HCT116 (cell line): ENCODE results near the gene NFAT5. TPM values are rescaled to one million over a fixed set of nuclear protein-coding genes. Genes with fewer than 3 reads are reported as not detected.

ENCODE experiments used
- ATAC-seq: fragments of 200-7000 bp; cut with Tn5 transposase; 2 replicates; pipeline ENCODE4 v1.9.1; 2020; ENCODE audit warnings: mild to moderate bottlenecking, moderate library complexity
- BruUV-seq: library from RNA; stranded (reverse); fragments of 400-500 nt; replicated peaks from 2 replicates; lab custom pipeline; 2021; lab: Mats Ljungman, UMichigan
- CTCF ChIA-PET: fragments of 300-600 bp; sonication (Branson Sonifier 250); formaldehyde crosslinking; loops from one replicate; lab custom pipeline; 2021; ENCODE audit warnings: antibody characterized with exemption; lab: Charles Lee
- POLR2A ChIA-PET: fragments of 300-600, 350-600 bp; sonication (Branson Sonifier 250); formaldehyde crosslinking; loops from one replicate; lab custom pipeline; 2021; ENCODE audit warnings: antibody characterized with exemption; lab: Charles Lee
- RAD21 ChIA-PET, 2 experiments: fragments of 300-600 bp; sonication (Branson Sonifier 250); formaldehyde crosslinking; loops; one replicate each; lab custom pipeline; 2023; ENCODE audit warnings: low total read pairs in 2 of 2; ENCODE audit not compliant: uncharacterized antibody in 2 of 2, unreplicated experiment in 2 of 2, low non-redundant PET in 1 of 2; lab: Charles Lee
- DNase-seq: peaks from one replicate; pipeline ENCODE4 v3.0.0-alpha.2; 2010; ENCODE audit warnings: low read depth, low spot score
- H2AFZ ChIP-seq: fragments of 200-600 bp; shearing (Covaris generic), sonication (generic); 2 replicates; pipeline ENCODE4 v1.6.1; 2017; ENCODE audit warnings: low read depth, mixed run types, mixed read lengths, antibody characterized with exemption, low read length; ENCODE audit not compliant: poor library complexity, severe bottlenecking
- H3K27ac ChIP-seq: 2 replicates; pipeline ENCODE4 v1.5.1; 2012; ENCODE audit warnings: low read depth, low read length
- H3K27me3 ChIP-seq: fragments of 200-600 bp; sonication (generic); 2 replicates; pipeline ENCODE4 v1.6.1; 2016; ENCODE audit warnings: mixed run types, low read length, mixed read lengths; ENCODE audit not compliant: insufficient read depth
- H3K36me3 ChIP-seq, 2 experiments: fragments of 200-500 bp in 1 of 2; fragments of 200-600 bp in 1 of 2; sonication (Bioruptor generic) in 1 of 2; sonication (generic) in 1 of 2; 2 replicates each; pipeline versions ENCODE4 v1.5.1 to v1.6.1; 2014 to 2016; ENCODE audit warnings: low read length in 2 of 2, inconsistent platforms in 1 of 2, mixed read lengths in 1 of 2, mixed run types in 1 of 2; ENCODE audit not compliant: insufficient read depth in 2 of 2, control insufficient read depth in 1 of 2
- H3K4me1 ChIP-seq, 2 experiments: fragments of 200-600 bp in 1 of 2; sonication (generic) in 1 of 2; 2 replicates each; pipeline versions ENCODE4 v1.5.1 to v1.6.1; 2012 to 2017; ENCODE audit warnings: low read length in 2 of 2, inconsistent platforms in 1 of 2, mild to moderate bottlenecking in 1 of 2, mixed read lengths in 1 of 2, mixed run types in 1 of 2, moderate library complexity in 1 of 2; ENCODE audit not compliant: insufficient read depth in 2 of 2, control insufficient read depth in 1 of 2
- H3K4me2 ChIP-seq: fragments of 200-600 bp; sonication (generic); 2 replicates; pipeline ENCODE4 v1.6.1; 2017; ENCODE audit warnings: mixed run types, low read length, mixed read lengths
- H3K4me3 ChIP-seq, 2 experiments: fragments of 200-600 bp in 1 of 2; sonication (generic) in 1 of 2; replicated peaks in 1 of 2; 2 replicates each; pipeline ENCODE4 v1.5.1; 2011 to 2016; ENCODE audit warnings: low read length in 2 of 2, control low read depth in 1 of 2, low read depth in 1 of 2, mild to moderate bottlenecking in 1 of 2, mixed read lengths in 1 of 2, mixed run types in 1 of 2
- H3K79me2 ChIP-seq: fragments of 200-600 bp; sonication (generic); 2 replicates; pipeline ENCODE4 v1.6.1; 2017; ENCODE audit warnings: mild to moderate bottlenecking, mixed run types, low read length, moderate library complexity, mixed read lengths; ENCODE audit not compliant: insufficient read depth
- H3K9ac ChIP-seq: fragments of 200-600 bp; sonication (generic); 2 replicates; pipeline ENCODE4 v1.6.1; 2016; ENCODE audit warnings: low read length, mixed read lengths
- H3K9me2 ChIP-seq: fragments of 200-600 bp; sonication (generic), shearing (Covaris generic); 2 replicates; pipeline ENCODE4 v1.6.1; 2017; ENCODE audit warnings: mixed run types, mild to moderate bottlenecking, moderate library complexity; ENCODE audit not compliant: insufficient read depth
- H3K9me3 ChIP-seq, 2 experiments: fragments of 200-500 bp in 1 of 2; fragments of 200-600 bp in 1 of 2; sonication (Bioruptor generic) in 1 of 2; sonication (generic) in 1 of 2; 2 replicates each; pipeline ENCODE4 v1.6.1; 2014 to 2017; ENCODE audit warnings: low read length in 2 of 2, mixed read lengths in 2 of 2, inconsistent platforms in 1 of 2, low read depth in 1 of 2, mild to moderate bottlenecking in 1 of 2, mixed run types in 1 of 2, moderate library complexity in 1 of 2; ENCODE audit not compliant: control insufficient read depth in 1 of 2, insufficient read depth in 1 of 2
- H4K20me1 ChIP-seq: fragments of 200-600 bp; sonication (generic), shearing (Covaris generic); 2 replicates; pipeline ENCODE4 v1.6.1; 2017; ENCODE audit warnings: mixed run types, mild to moderate bottlenecking, moderate library complexity; ENCODE audit not compliant: insufficient read depth
- CEBPB ChIP-seq: IDR thresholded peaks from 2 replicates; pipeline ENCODE4 v1.6.1; 2012; ENCODE audit warnings: low read depth
- EGR1 ChIP-seq: IDR thresholded peaks from 2 replicates; pipeline ENCODE4 v1.6.1; 2012; ENCODE audit warnings: low read depth
- ELF1 ChIP-seq: IDR thresholded peaks from 2 replicates; pipeline ENCODE4 v1.6.1; 2012; ENCODE audit warnings: low read depth, borderline replicate concordance
- EZH2 ChIP-seq: fragments of 200-600 bp; sonication (generic); IDR thresholded peaks from 2 replicates; pipeline ENCODE4 v1.6.1; 2017; ENCODE audit warnings: antibody characterized with exemption, mixed run types
- EZH2phosphoT487 ChIP-seq: fragments of 200-600 bp; IDR thresholded peaks from 2 replicates; pipeline ENCODE4 v1.6.1; 2018; ENCODE audit warnings: antibody characterized with exemption, borderline replicate concordance
- FOSL1 ChIP-seq: IDR thresholded peaks from 2 replicates; pipeline ENCODE4 v1.6.1; 2012; ENCODE audit warnings: low read depth
- POLR2A ChIP-seq: IDR thresholded peaks from 2 replicates; pipeline ENCODE4 v1.7.0; 2011; ENCODE audit warnings: borderline replicate concordance; ENCODE audit not compliant: insufficient read depth, insufficient read length; ENCODE audit errors: extremely low read depth
- RAD21 ChIP-seq: IDR thresholded peaks from 2 replicates; pipeline ENCODE4 v1.6.1; 2012; ENCODE audit warnings: low read depth, mild to moderate bottlenecking
- SP1 ChIP-seq: IDR thresholded peaks from 2 replicates; pipeline ENCODE4 v1.6.1; 2012; ENCODE audit warnings: low read depth
- SRF ChIP-seq: IDR thresholded peaks from 2 replicates; pipeline ENCODE4 v1.6.1; 2012; ENCODE audit warnings: low read depth
- TCF7L2 ChIP-seq: IDR thresholded peaks from 2 replicates; pipeline ENCODE4 v1.7.0; 2011; ENCODE audit warnings: borderline replicate concordance, inconsistent platforms; ENCODE audit not compliant: insufficient read depth, insufficient read length; ENCODE audit errors: extremely low read depth
- YY1 ChIP-seq: IDR thresholded peaks from 2 replicates; pipeline ENCODE4 v1.6.1; 2011; ENCODE audit warnings: low read length, low read depth, moderate library complexity, mild to moderate bottlenecking; ENCODE audit not compliant: insufficient replicate concordance; ENCODE audit errors: extremely low read depth
- intact Hi-C: fragments of 100-400 bp; cut with micrococcal nuclease; formaldehyde crosslinking; loops from 2 replicates; pipeline ENCODE4 v1.10.0; 2022
- total RNA-seq: library from RNA; stranded (reverse); gene quantifications from one replicate; pipeline ENCODE4 v1.2.1, GENCODE V29; 2021; ENCODE audit not compliant: unreplicated experiment
- TF ChIP-seq, protein P1 (sequence below): IDR thresholded peaks from 2 replicates; pipeline ENCODE4 v1.6.1; 2012
- TF ChIP-seq, protein P2 (sequence below): IDR thresholded peaks from 2 replicates; pipeline ENCODE4 v1.6.1; 2011; ENCODE audit warnings: mild to moderate bottlenecking, low read length, moderate library complexity; ENCODE audit not compliant: insufficient replicate concordance; ENCODE audit errors: extremely low read depth
- TF ChIP-seq, protein P3 (sequence below), 3 experiments: fragments of 200-600 bp in 1 of 3; sonication (generic) in 1 of 3; IDR thresholded peaks in 2 of 3; conservative IDR thresholded peaks in 1 of 3; 2 replicates each; pipeline ENCODE4 v1.5.1; 2012 to 2017; ENCODE audit warnings: low read depth in 2 of 3, low read length in 2 of 3, antibody characterized with exemption in 1 of 3, borderline replicate concordance in 1 of 3, control low read depth in 1 of 3, mild to moderate bottlenecking in 1 of 3, mixed read lengths in 1 of 3, mixed run types in 1 of 3, moderate library complexity in 1 of 3; ENCODE audit not compliant: insufficient read depth in 1 of 3

Gene NFAT5
- total RNA-seq, 1 experiment from 2014 or later: 67.4 TPM

DNA sequence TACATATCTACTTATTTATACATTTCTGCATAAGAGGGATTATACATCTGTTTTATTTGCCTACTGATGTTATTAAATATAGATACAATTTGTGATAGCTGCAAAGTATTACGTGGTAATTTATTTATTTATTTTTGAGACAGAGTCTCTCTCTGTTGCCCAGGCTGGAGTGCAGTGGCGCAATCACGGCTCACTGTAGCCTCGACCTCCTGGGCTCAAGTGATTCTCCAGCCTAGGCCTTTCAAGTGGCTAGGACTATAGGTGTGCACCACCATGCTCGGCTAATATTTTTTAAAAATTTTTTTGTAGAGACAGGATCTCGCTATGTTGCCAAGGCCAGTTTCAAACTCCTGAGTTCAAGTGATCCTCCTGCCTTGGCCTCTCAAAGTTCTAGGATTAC is 35.5 kb downstream of the NFAT5 start:
- Histone ChIP-seq H3K9me2 (no peaks in the 10 kb centered on the region), H3K27me3 (no peaks in the 10 kb centered on the region), H3K4me2 (no peak overlapping the region), H3K27ac (no peak overlapping the region), H3K4me1 (peaks cover 5 to 41% of the 10 kb centered on the region in 2 experiments), H2AFZ (no peak overlapping the region), H3K79me2 (peaks cover 100% of the 10 kb centered on the region), H3K36me3 (0 out of 4 replicates have a peak, but pooled peaks cover 2 to 3% of the 10 kb centered on the region in 2 experiments), H3K9me3 (no peaks in the 10 kb centered on the region), H3K4me3 (no peak overlapping the region), H3K9ac (no peak overlapping the region), H4K20me1 (peaks cover 8% of the 10 kb centered on the region; the same call in 1 of the 2 replicates)
- no TSS peak for BruUV-seq
- DNase-seq (no peak), ATAC-seq (no peak)
- CTCF ChIA-PET: no interaction called here
- intact Hi-C loops: no loop called here
- TF ChIP-seq, protein P1, sequence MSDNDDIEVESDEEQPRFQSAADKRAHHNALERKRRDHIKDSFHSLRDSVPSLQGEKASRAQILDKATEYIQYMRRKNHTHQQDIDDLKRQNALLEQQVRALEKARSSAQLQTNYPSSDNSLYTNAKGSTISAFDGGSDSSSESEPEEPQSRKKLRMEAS: no peak
- TF ChIP-seq YY1 (no peak), RAD21 (no peak), ELF1 (no peak), TCF7L2 (no peak)
- TF ChIP-seq, protein P2, sequence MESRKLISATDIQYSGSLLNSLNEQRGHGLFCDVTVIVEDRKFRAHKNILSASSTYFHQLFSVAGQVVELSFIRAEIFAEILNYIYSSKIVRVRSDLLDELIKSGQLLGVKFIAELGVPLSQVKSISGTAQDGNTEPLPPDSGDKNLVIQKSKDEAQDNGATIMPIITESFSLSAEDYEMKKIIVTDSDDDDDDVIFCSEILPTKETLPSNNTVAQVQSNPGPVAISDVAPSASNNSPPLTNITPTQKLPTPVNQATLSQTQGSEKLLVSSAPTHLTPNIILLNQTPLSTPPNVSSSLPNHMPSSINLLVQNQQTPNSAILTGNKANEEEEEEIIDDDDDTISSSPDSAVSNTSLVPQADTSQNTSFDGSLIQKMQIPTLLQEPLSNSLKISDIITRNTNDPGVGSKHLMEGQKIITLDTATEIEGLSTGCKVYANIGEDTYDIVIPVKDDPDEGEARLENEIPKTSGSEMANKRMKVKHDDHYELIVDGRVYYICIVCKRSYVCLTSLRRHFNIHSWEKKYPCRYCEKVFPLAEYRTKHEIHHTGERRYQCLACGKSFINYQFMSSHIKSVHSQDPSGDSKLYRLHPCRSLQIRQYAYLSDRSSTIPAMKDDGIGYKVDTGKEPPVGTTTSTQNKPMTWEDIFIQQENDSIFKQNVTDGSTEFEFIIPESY: no peak
- POLR2A ChIA-PET: no interaction called here
- RAD21 ChIA-PET: no interaction called here

DNA sequence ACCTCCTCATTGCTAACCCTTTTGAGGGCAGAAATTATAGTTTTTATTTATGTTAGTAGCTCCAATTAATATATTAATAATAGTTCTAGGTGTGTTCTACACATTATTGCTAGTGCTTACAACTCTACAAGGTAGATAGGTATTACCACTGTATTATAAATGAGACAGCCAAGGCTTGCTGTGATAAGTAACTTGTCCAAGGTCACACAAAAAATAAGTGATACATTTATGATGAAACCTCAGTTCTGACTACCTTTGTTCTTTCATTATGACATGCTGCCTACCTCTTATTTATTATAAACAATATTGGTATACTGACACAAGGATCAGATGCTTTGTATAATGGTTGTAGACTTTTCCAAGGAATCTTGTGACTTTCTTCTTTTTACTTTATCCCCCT is 41.2 kb downstream of the NFAT5 start:
- Histone ChIP-seq H3K4me3 (no peak overlapping the region), H3K9me3 (no peaks in the 10 kb centered on the region), H3K4me2 (no peak overlapping the region), H2AFZ (no peak overlapping the region), H3K36me3 (0 out of 4 replicates have a peak, but pooled peaks cover 4 to 8% of the 10 kb centered on the region in 2 experiments), H3K27me3 (no peaks in the 10 kb centered on the region), H3K9ac (no peak overlapping the region), H3K9me2 (no peaks in the 10 kb centered on the region), H3K27ac (no peak overlapping the region), H4K20me1 (peaks cover 33% of the 10 kb centered on the region; the same call in 1 of the 2 replicates), H3K4me1 (peaks cover 0 to 28% of the 10 kb centered on the region in 2 experiments; a peak in 1 of 4 replicates), H3K79me2 (peaks cover 100% of the 10 kb centered on the region)
- ChIA-PET CTCF (no interaction called here), POLR2A (no interaction called here), RAD21 (no interaction called here)
- intact Hi-C loops: no loop called here
- BruUV-seq: no TSS peak
- ATAC-seq (no peak), DNase-seq (no peak)
- TF ChIP-seq, protein P3, sequence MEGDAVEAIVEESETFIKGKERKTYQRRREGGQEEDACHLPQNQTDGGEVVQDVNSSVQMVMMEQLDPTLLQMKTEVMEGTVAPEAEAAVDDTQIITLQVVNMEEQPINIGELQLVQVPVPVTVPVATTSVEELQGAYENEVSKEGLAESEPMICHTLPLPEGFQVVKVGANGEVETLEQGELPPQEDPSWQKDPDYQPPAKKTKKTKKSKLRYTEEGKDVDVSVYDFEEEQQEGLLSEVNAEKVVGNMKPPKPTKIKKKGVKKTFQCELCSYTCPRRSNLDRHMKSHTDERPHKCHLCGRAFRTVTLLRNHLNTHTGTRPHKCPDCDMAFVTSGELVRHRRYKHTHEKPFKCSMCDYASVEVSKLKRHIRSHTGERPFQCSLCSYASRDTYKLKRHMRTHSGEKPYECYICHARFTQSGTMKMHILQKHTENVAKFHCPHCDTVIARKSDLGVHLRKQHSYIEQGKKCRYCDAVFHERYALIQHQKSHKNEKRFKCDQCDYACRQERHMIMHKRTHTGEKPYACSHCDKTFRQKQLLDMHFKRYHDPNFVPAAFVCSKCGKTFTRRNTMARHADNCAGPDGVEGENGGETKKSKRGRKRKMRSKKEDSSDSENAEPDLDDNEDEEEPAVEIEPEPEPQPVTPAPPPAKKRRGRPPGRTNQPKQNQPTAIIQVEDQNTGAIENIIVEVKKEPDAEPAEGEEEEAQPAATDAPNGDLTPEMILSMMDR (IDR thresholded peaks at IDR 0.05 in 2 of 3, conservative IDR thresholded peaks at IDR 0.05 in 1 of 3; ENCODE audit: borderline replicate concordance in 1 of 3, insufficient read depth in 1 of 3, low read depth in 2 of 3, low read length in 2 of 3): no peak
- TF ChIP-seq EZH2phosphoT487 (no peak), CEBPB (no peak), SP1 (no peak), ELF1 (no peak), FOSL1 (no peak), POLR2A (no peak), EGR1 (no peak), SRF (no peak), TCF7L2 (no peak), EZH2 (no peak)
- TF ChIP-seq, protein P1: no peak
